HepG2 (cell line): Measurements from ENCODE around the gene OSM. TPM values are rescaled to one million over a fixed set of nuclear protein-coding genes. Genes with fewer than 3 reads are reported as not detected.

ENCODE experiments used
- ARID5B ChIP-seq: IDR thresholded peaks from 2 replicates; pipeline ENCODE4 v1.4.0; 2020; ENCODE audit warnings: mild to moderate bottlenecking, missing genetic modification reagents
- BHLHE40 ChIP-seq: IDR thresholded peaks from 2 replicates; pipeline ENCODE4 v1.6.1; 2011; ENCODE audit warnings: low read length, improper control_type of control experiment
- EHMT2 ChIP-seq: fragments of 200-600 bp; sonication (generic); IDR thresholded peaks from 2 replicates; pipeline ENCODE4 v1.7.0; 2017; ENCODE audit warnings: antibody characterized with exemption, low read depth, low read length, borderline replicate concordance
- ELF3 ChIP-seq: IDR thresholded peaks from 2 replicates; pipeline ENCODE4 v1.6.1; 2016; ENCODE audit warnings: missing genetic modification reagents, missing compliant biosample characterization
- HDAC2 ChIP-seq: sonication (generic); formaldehyde crosslinking; IDR thresholded peaks from 2 replicates; pipeline ENCODE4 v1.4.0; 2020; ENCODE audit warnings: missing genetic modification reagents
- KDM2A ChIP-seq: sonication (generic); formaldehyde crosslinking; IDR thresholded peaks from 2 replicates; pipeline ENCODE4 v1.4.0; 2020; ENCODE audit warnings: low read depth, missing genetic modification reagents, borderline replicate concordance
- RCOR2 ChIP-seq: IDR thresholded peaks from 2 replicates; pipeline ENCODE4 v1.6.1; 2016; ENCODE audit warnings: missing biosample characterization, missing genetic modification reagents
- SAP130 ChIP-seq: IDR thresholded peaks from 2 replicates; pipeline ENCODE4 v1.6.1; 2016; ENCODE audit warnings: low read depth
- SOX13 ChIP-seq, 3 experiments: fragments of 450-650 bp in 1 of 3; sonication (generic) in 1 of 3; formaldehyde crosslinking in 1 of 3; IDR thresholded peaks in 2 of 3; conservative IDR thresholded peaks in 1 of 3; 2 replicates each; pipeline versions ENCODE4 v1.5.0 to v1.6.1; 2016 to 2020; ENCODE audit warnings: antibody characterized with exemption in 1 of 3, mild to moderate bottlenecking in 1 of 3, missing compliant biosample characterization in 1 of 3, missing genetic modification reagents in 1 of 3, moderate library complexity in 1 of 3
- SOX5 ChIP-seq: IDR thresholded peaks from 2 replicates; pipeline ENCODE4 v1.6.1; 2016; ENCODE audit warnings: borderline replicate concordance
- SOX6 ChIP-seq, 2 experiments: fragments of 450-650 bp in 1 of 2; sonication (generic) in 1 of 2; formaldehyde crosslinking in 1 of 2; IDR thresholded peaks; 2 replicates each; pipeline versions ENCODE4 v1.4.0 to v1.6.1; 2017 to 2020; ENCODE audit warnings: antibody characterized with exemption in 1 of 2, mild to moderate bottlenecking in 1 of 2, missing genetic modification reagents in 1 of 2
- ZFX ChIP-seq: sonication (generic); formaldehyde crosslinking; IDR thresholded peaks from 2 replicates; pipeline ENCODE4 v1.4.0; 2020; ENCODE audit warnings: mild to moderate bottlenecking, low read depth, missing genetic modification reagents, moderate library complexity
- ZMYM3 ChIP-seq: sonication (generic); formaldehyde crosslinking; IDR thresholded peaks from 2 replicates; pipeline ENCODE4 v1.5.1; 2020; ENCODE audit warnings: mild to moderate bottlenecking, missing genetic modification reagents
- ZNF768 ChIP-seq: sonication (generic); formaldehyde crosslinking; IDR thresholded peaks from 2 replicates; pipeline ENCODE4 v1.4.0; 2020; ENCODE audit warnings: missing genetic modification reagents
- ZNF790 ChIP-seq: sonication (generic); formaldehyde crosslinking; IDR thresholded peaks from 2 replicates; pipeline ENCODE4 v1.8.0; 2022; ENCODE audit warnings: missing genetic modification reagents, mild to moderate bottlenecking, borderline replicate concordance
- ZSCAN29 ChIP-seq: sonication (generic); formaldehyde crosslinking; conservative IDR thresholded peaks from 2 replicates; pipeline ENCODE4 v1.4.0; 2020; ENCODE audit warnings: mild to moderate bottlenecking, missing genetic modification reagents
- polyA plus RNA-seq, 8 experiments: library from polyadenylated mRNA; depleted of rRNA in 3 of 8; stranded (reverse) in 7 of 8; unstranded in 1 of 8; fragments of >200 nt; fragmentation: Illumina TruSeq in 4 of 8; extraction: Trizol in 4 of 8; gene quantifications; 2 replicates each; pipeline versions ENCODE4 v1.2.1 to v1.2.3, GENCODE V29; 2011 to 2016; ENCODE audit warnings: low read depth in 4 of 8, missing spikeins in 1 of 8, mixed read lengths in 1 of 8; ENCODE audit not compliant: insufficient read depth in 1 of 8
- total RNA-seq, 5 experiments: library from RNA; depleted of rRNA; stranded (reverse); fragments of >200 nt; fragmentation: Illumina TruSeq; extraction: Trizol; gene quantifications; 2 replicates each; pipeline ENCODE4 v1.2.3, GENCODE V29; 2016; ENCODE audit warnings: low read depth in 1 of 5
- TF ChIP-seq, protein P1 (sequence below): sonication (generic); formaldehyde crosslinking; IDR thresholded peaks from 2 replicates; pipeline ENCODE4 v1.5.1; 2020; ENCODE audit warnings: mild to moderate bottlenecking, moderate library complexity, missing genetic modification reagents
- TF ChIP-seq, protein P2 (sequence below): sonication (generic); formaldehyde crosslinking; IDR thresholded peaks from 2 replicates; pipeline ENCODE4 v1.8.1; 2023; ENCODE audit warnings: missing genetic modification reagents, inconsistent platforms, borderline replicate concordance
- TF ChIP-seq, protein P3 (sequence below): IDR thresholded peaks from 2 replicates; pipeline ENCODE4 v1.6.1; 2016; ENCODE audit warnings: mild to moderate bottlenecking

The OSM gene
- total and polyA plus RNA-seq, 2 of the 13 experiments (the other 11 are each of a cell fraction or from before 2014, with no cell fraction given): not detected

GRCh38 chr22:30226192-30226832 lies 40.3 kb downstream of the OSM start (continued):
- no peak for TF ChIP-seq ZSCAN29 (CRISPR knock-in tag)
- peak; percentile 93 for TF ChIP-seq ZNF768 (CRISPR knock-in tag)
- TF ChIP-seq, protein P1, sequence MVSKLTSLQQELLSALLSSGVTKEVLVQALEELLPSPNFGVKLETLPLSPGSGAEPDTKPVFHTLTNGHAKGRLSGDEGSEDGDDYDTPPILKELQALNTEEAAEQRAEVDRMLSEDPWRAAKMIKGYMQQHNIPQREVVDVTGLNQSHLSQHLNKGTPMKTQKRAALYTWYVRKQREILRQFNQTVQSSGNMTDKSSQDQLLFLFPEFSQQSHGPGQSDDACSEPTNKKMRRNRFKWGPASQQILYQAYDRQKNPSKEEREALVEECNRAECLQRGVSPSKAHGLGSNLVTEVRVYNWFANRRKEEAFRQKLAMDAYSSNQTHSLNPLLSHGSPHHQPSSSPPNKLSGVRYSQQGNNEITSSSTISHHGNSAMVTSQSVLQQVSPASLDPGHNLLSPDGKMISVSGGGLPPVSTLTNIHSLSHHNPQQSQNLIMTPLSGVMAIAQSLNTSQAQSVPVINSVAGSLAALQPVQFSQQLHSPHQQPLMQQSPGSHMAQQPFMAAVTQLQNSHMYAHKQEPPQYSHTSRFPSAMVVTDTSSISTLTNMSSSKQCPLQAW (CRISPR knock-in tag): no peak
- TF ChIP-seq ARID5B (CRISPR knock-in tag): peak; percentile 18; the same call in 1 of the 2 replicates
- TF ChIP-seq HDAC2 (CRISPR knock-in tag): peak; percentile 4; the same call in 1 of the 2 replicates
- no peak for TF ChIP-seq EHMT2
- peak; percentile 60 for TF ChIP-seq ZMYM3 (CRISPR knock-in tag)
- peak; percentile 88 for TF ChIP-seq SOX5 (CRISPR knock-in tag)
- TF ChIP-seq SOX13 (IDR thresholded peaks at IDR 0.05): peak; percentile 70
- peak in 1 of 2 experiments; percentile 90; a peak in 2 of 4 replicates for TF ChIP-seq SOX13 (CRISPR knock-in tag; conservative IDR thresholded peaks at IDR 0.05 in 1 of 2, IDR thresholded peaks at IDR 0.05 in 1 of 2)
- TF ChIP-seq RCOR2 (CRISPR knock-in tag): peak; percentile 18; the same call in 1 of the 2 replicates
- TF ChIP-seq, protein P2, sequence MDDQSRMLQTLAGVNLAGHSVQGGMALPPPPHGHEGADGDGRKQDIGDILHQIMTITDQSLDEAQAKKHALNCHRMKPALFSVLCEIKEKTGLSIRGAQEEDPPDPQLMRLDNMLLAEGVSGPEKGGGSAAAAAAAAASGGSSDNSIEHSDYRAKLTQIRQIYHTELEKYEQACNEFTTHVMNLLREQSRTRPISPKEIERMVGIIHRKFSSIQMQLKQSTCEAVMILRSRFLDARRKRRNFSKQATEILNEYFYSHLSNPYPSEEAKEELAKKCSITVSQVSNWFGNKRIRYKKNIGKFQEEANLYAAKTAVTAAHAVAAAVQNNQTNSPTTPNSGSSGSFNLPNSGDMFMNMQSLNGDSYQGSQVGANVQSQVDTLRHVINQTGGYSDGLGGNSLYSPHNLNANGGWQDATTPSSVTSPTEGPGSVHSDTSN (CRISPR knock-in tag): no peak
- peak; percentile 50; the same call in 1 of the 2 replicates for TF ChIP-seq ZFX (CRISPR knock-in tag)
- TF ChIP-seq, protein P3, sequence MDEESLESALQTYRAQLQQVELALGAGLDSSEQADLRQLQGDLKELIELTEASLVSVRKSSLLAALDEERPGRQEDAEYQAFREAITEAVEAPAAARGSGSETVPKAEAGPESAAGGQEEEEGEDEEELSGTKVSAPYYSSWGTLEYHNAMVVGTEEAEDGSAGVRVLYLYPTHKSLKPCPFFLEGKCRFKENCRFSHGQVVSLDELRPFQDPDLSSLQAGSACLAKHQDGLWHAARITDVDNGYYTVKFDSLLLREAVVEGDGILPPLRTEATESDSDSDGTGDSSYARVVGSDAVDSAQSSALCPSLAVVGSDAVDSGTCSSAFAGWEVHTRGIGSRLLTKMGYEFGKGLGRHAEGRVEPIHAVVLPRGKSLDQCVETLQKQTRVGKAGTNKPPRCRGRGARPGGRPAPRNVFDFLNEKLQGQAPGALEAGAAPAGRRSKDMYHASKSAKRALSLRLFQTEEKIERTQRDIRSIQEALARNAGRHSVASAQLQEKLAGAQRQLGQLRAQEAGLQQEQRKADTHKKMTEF (CRISPR knock-in tag): peak; percentile 44; the same call in 1 of the 2 replicates
- peak; percentile 18; the same call in 1 of the 2 replicates for TF ChIP-seq BHLHE40
- no peak for TF ChIP-seq SOX6 (IDR thresholded peaks at IDR 0.05)
- TF ChIP-seq SOX6 (CRISPR knock-in tag; IDR thresholded peaks at IDR 0.05): peak; percentile 72
- TF ChIP-seq ELF3 (CRISPR knock-in tag): peak; percentile 41; the same call in 1 of the 2 replicates
- TF ChIP-seq ZNF790 (CRISPR knock-in tag): no peak
- TF ChIP-seq SAP130 (CRISPR knock-in tag): peak; percentile 45
- TF ChIP-seq KDM2A (CRISPR knock-in tag): 0 out of 2 replicates have a peak, but pooled peaks have one; percentile 24
